WTC11 (cell line): ENCODE results near the gene ZNF22.

Experiments
- ATF1 ChIP-seq: sonication (generic); formaldehyde crosslinking; IDR thresholded peaks from 2 replicates; pipeline ENCODE4 v1.8.1; 2023; ENCODE audit warnings: mild to moderate bottlenecking, moderate library complexity, missing genetic modification reagents
- ATF2 ChIP-seq: sonication (generic); formaldehyde crosslinking; IDR thresholded peaks from 2 replicates; pipeline ENCODE4 v1.8.1; 2022; ENCODE audit warnings: low read depth, missing genetic modification reagents, borderline replicate concordance
- ATF3 ChIP-seq: sonication (generic); formaldehyde crosslinking; conservative IDR thresholded peaks from 2 replicates; pipeline ENCODE4 v1.8.1; 2022; ENCODE audit warnings: mild to moderate bottlenecking, missing genetic modification reagents
- GABPB1 ChIP-seq: sonication (generic); formaldehyde crosslinking; IDR thresholded peaks from 2 replicates; pipeline ENCODE4 v1.8.1; 2023; ENCODE audit warnings: mild to moderate bottlenecking, missing genetic modification reagents
- MXD4 ChIP-seq: fragments of 250-450 bp; sonication (Bioruptor Pico); IDR thresholded peaks from 2 replicates; pipeline ENCODE4 v1.8.0; 2021; ENCODE audit warnings: mild to moderate bottlenecking, moderate library complexity, borderline replicate concordance
- SMAD4 ChIP-seq: sonication (generic); formaldehyde crosslinking; IDR thresholded peaks from 2 replicates; pipeline ENCODE4 v1.8.0; 2022; ENCODE audit warnings: mild to moderate bottlenecking, missing genetic modification reagents
- ZBTB21 ChIP-seq: sonication (generic); formaldehyde crosslinking; IDR thresholded peaks from 2 replicates; pipeline ENCODE4 v1.8.1; 2023; ENCODE audit warnings: mild to moderate bottlenecking, missing genetic modification reagents, borderline replicate concordance
- ZNF138 ChIP-seq: sonication (generic); formaldehyde crosslinking; conservative IDR thresholded peaks from 2 replicates; pipeline ENCODE4 v1.8.1; 2022; ENCODE audit warnings: mild to moderate bottlenecking, moderate library complexity, missing genetic modification reagents
- ZNF671 ChIP-seq: fragments of 250-450 bp; sonication (Bioruptor Pico); IDR thresholded peaks from 2 replicates; pipeline ENCODE4 v1.8.0; 2021; ENCODE audit warnings: mild to moderate bottlenecking
- TF ChIP-seq, protein P1 (sequence below): fragments of 250-450 bp; sonication (Bioruptor Pico); IDR thresholded peaks from 2 replicates; pipeline ENCODE4 v2.1.2; 2022; ENCODE audit warnings: mild to moderate bottlenecking, moderate library complexity
- TF ChIP-seq, protein P2 (sequence below): sonication (generic); formaldehyde crosslinking; IDR thresholded peaks from 2 replicates; pipeline ENCODE4 v1.8.0; 2022; ENCODE audit warnings: mild to moderate bottlenecking, missing genetic modification reagents
- TF ChIP-seq, protein P3 (sequence below): fragments of 200-600 bp; IDR thresholded peaks from 2 replicates; pipeline ENCODE4 v1.8.0; 2022; ENCODE audit warnings: antibody characterized with exemption
- TF ChIP-seq, protein P4 (sequence below): sonication (generic); formaldehyde crosslinking; IDR thresholded peaks from 2 replicates; pipeline ENCODE4 v1.8.0; 2022; ENCODE audit warnings: mild to moderate bottlenecking, missing genetic modification reagents

DNA sequence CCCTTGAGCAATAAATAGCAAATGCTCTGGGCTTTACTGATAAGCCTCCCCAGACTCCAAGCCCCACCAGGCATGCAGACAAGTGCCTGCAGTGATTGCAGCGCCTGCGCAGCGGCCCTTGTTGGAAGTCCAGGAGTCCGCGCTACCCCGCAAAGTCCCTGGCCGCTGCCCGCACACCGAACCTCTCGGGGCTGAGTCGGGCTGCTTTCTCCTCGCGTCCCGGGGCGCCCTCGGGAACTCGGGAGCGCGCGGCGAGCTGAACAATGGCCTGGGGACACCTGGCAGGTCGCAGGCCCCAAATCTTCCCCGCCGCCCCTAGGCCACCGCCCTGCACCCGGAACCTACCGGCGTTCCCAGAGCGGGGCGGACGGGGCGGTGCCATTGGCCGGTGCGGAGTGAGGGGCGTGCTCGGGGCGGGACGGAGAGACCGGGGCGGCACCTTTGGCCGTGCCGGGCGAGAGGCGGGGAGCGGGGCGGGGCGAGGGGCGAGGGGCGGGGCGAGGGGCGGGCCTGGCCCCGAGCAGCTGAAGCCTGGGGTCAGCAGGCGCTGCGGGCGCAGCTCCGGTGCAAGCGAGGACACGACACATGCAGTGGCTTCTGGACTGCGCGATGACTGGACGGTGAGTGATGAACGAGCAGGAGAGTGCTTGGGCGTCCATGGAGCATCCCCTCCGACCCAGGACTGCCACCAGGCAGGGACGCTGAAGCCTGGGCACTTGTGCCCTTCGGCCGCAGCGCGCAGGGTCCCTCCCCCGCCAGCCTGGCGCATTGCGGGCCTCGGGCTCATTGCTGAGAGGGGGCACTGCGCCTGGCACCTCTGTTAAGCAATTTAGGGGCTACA, 41.3 kb upstream of the ZNF22 start, which contains the start of gene RASSF4:
- TF ChIP-seq, protein P1, sequence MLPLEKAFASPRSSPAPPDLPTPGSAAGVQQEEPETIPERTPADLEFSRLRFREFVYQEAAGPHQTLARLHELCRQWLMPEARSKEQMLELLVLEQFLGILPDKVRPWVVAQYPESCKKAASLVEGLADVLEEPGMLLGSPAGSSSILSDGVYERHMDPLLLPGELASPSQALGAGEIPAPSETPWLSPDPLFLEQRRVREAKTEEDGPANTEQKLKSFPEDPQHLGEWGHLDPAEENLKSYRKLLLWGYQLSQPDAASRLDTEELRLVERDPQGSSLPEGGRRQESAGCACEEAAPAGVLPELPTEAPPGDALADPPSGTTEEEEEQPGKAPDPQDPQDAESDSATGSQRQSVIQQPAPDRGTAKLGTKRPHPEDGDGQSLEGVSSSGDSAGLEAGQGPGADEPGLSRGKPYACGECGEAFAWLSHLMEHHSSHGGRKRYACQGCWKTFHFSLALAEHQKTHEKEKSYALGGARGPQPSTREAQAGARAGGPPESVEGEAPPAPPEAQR: no peak
- no peak for TF ChIP-seq ZNF138
- TF ChIP-seq ATF1 (CRISPR knock-in tag): no peak
- TF ChIP-seq, protein P2, sequence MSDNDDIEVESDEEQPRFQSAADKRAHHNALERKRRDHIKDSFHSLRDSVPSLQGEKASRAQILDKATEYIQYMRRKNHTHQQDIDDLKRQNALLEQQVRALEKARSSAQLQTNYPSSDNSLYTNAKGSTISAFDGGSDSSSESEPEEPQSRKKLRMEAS (CRISPR knock-in tag): peak; percentile 64
- peak; percentile 66 for TF ChIP-seq GABPB1
- TF ChIP-seq, protein P3, sequence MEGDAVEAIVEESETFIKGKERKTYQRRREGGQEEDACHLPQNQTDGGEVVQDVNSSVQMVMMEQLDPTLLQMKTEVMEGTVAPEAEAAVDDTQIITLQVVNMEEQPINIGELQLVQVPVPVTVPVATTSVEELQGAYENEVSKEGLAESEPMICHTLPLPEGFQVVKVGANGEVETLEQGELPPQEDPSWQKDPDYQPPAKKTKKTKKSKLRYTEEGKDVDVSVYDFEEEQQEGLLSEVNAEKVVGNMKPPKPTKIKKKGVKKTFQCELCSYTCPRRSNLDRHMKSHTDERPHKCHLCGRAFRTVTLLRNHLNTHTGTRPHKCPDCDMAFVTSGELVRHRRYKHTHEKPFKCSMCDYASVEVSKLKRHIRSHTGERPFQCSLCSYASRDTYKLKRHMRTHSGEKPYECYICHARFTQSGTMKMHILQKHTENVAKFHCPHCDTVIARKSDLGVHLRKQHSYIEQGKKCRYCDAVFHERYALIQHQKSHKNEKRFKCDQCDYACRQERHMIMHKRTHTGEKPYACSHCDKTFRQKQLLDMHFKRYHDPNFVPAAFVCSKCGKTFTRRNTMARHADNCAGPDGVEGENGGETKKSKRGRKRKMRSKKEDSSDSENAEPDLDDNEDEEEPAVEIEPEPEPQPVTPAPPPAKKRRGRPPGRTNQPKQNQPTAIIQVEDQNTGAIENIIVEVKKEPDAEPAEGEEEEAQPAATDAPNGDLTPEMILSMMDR: no peak
- TF ChIP-seq, protein P4, sequence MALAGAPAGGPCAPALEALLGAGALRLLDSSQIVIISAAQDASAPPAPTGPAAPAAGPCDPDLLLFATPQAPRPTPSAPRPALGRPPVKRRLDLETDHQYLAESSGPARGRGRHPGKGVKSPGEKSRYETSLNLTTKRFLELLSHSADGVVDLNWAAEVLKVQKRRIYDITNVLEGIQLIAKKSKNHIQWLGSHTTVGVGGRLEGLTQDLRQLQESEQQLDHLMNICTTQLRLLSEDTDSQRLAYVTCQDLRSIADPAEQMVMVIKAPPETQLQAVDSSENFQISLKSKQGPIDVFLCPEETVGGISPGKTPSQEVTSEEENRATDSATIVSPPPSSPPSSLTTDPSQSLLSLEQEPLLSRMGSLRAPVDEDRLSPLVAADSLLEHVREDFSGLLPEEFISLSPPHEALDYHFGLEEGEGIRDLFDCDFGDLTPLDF (CRISPR knock-in tag): 0 out of 2 replicates have a peak, but pooled peaks have one; percentile 5
- TF ChIP-seq ZBTB21: 0 out of 2 replicates have a peak, but pooled peaks have one; percentile 22
- TF ChIP-seq ZNF671 (CRISPR knock-in tag): no peak
- TF ChIP-seq ATF2 (CRISPR knock-in tag): no peak
- no peak for TF ChIP-seq ATF3 (CRISPR knock-in tag)
- TF ChIP-seq SMAD4 (CRISPR knock-in tag): no peak
- TF ChIP-seq MXD4: no peak
